Liver (tissue), 9 donors: Measurements from ENCODE around the gene UBE3A. TPM values are rescaled to one million over a fixed set of nuclear protein-coding genes. Genes with fewer than 3 reads are reported as not detected.

Experiments
- DNase-seq: peaks from one replicate; pipeline ENCODE4 v3.0.0-alpha.2; 2017; ENCODE audit warnings: low spot score
- H3K27ac ChIP-seq, 2 donors: one replicate each; pipeline ENCODE4 v1.7.0; 2013; ENCODE audit warnings: inconsistent platforms in 2 of 2, low read length in 2 of 2, control low read depth in 1 of 2, low read depth in 1 of 2, mild to moderate bottlenecking in 1 of 2
- H3K27me3 ChIP-seq, 4 donors: one replicate each; pipeline versions ENCODE4 v1.6.1 to v1.7.0; 2013; ENCODE audit warnings: low read length in 3 of 4, inconsistent platforms in 1 of 4, mild to moderate bottlenecking in 1 of 4, moderate library complexity in 1 of 4; ENCODE audit not compliant: control insufficient read depth in 4 of 4, insufficient read depth in 4 of 4
- H3K36me3 ChIP-seq, 4 donors: one replicate each; pipeline versions ENCODE4 v1.6.1 to v1.7.0; 2013; ENCODE audit warnings: low read length in 3 of 4, mild to moderate bottlenecking in 3 of 4, low read depth in 1 of 4, moderate library complexity in 1 of 4; ENCODE audit not compliant: control insufficient read depth in 4 of 4, insufficient read depth in 3 of 4
- H3K4me1 ChIP-seq, 4 donors: one replicate each; pipeline versions ENCODE4 v1.6.1 to v1.7.0; 2013; ENCODE audit warnings: low read length in 3 of 4, mild to moderate bottlenecking in 3 of 4, moderate library complexity in 1 of 4; ENCODE audit not compliant: control insufficient read depth in 4 of 4, insufficient read depth in 4 of 4
- H3K4me3 ChIP-seq, 3 donors: one replicate each; pipeline versions ENCODE4 v1.6.1 to v1.7.0; 2013; ENCODE audit warnings: low read length in 3 of 3, control low read depth in 1 of 3, low read depth in 1 of 3, mild to moderate bottlenecking in 1 of 3
- H3K9ac ChIP-seq, 2 donors: one replicate each; pipeline ENCODE4 v1.7.0; 2013; ENCODE audit warnings: low read length in 2 of 2, mild to moderate bottlenecking in 2 of 2, moderate library complexity in 2 of 2, control low read depth in 1 of 2, low read depth in 1 of 2
- H3K9me3 ChIP-seq, 4 donors: one replicate each; pipeline versions ENCODE4 v1.6.1 to v1.7.0; 2013; ENCODE audit warnings: low read length in 3 of 4; ENCODE audit not compliant: control insufficient read depth in 4 of 4
- ATF3 ChIP-seq: IDR thresholded peaks from 2 replicates; pipeline ENCODE4 v1.6.1; 2016; ENCODE audit warnings: antibody characterized with exemption
- EGR1 ChIP-seq, 2 donors: IDR thresholded peaks; 2 replicates each; pipeline ENCODE4 v1.6.1; 2016 to 2018; ENCODE audit warnings: antibody characterized with exemption in 2 of 2, low read depth in 2 of 2
- FOXA1 ChIP-seq: IDR thresholded peaks from 2 replicates; pipeline ENCODE4 v1.6.1; 2016; ENCODE audit warnings: antibody characterized with exemption
- FOXA2 ChIP-seq: IDR thresholded peaks from 2 replicates; pipeline ENCODE4 v1.6.1; 2016; ENCODE audit warnings: antibody characterized with exemption
- GABPA ChIP-seq, 2 donors: IDR thresholded peaks in 1 of 2; conservative IDR thresholded peaks in 1 of 2; 2 replicates each; pipeline ENCODE4 v1.6.1; 2016; ENCODE audit warnings: antibody characterized with exemption in 2 of 2, mild to moderate bottlenecking in 1 of 2, moderate library complexity in 1 of 2
- HNF4A ChIP-seq, 2 donors: conservative IDR thresholded peaks; 2 replicates each; pipeline ENCODE4 v1.6.1; 2016; ENCODE audit warnings: antibody characterized with exemption in 2 of 2, mild to moderate bottlenecking in 2 of 2
- HNF4G ChIP-seq: IDR thresholded peaks from 2 replicates; pipeline ENCODE4 v1.6.1; 2016; ENCODE audit warnings: antibody characterized with exemption
- JUND ChIP-seq, 2 donors: IDR thresholded peaks; 2 replicates each; pipeline ENCODE4 v1.6.1; 2016; ENCODE audit warnings: antibody characterized with exemption in 2 of 2
- NR2F2 ChIP-seq: IDR thresholded peaks from 2 replicates; pipeline ENCODE4 v1.6.1; 2016; ENCODE audit warnings: antibody characterized with exemption
- RAD21 ChIP-seq, 2 donors: IDR thresholded peaks; 2 replicates each; pipeline ENCODE4 v1.6.1; 2016; ENCODE audit warnings: antibody characterized with exemption in 2 of 2, mild to moderate bottlenecking in 2 of 2
- REST ChIP-seq: IDR thresholded peaks from 2 replicates; pipeline ENCODE4 v1.6.1; 2016; ENCODE audit warnings: antibody characterized with exemption, mild to moderate bottlenecking
- RXRA ChIP-seq, 2 donors: IDR thresholded peaks; 2 replicates each; pipeline ENCODE4 v1.6.1; 2017 to 2018; ENCODE audit warnings: antibody characterized with exemption in 2 of 2, mild to moderate bottlenecking in 1 of 2
- SP1 ChIP-seq: IDR thresholded peaks from 2 replicates; pipeline ENCODE4 v1.6.1; 2018; ENCODE audit warnings: antibody characterized with exemption, mild to moderate bottlenecking
- TAF1 ChIP-seq: conservative IDR thresholded peaks from 2 replicates; pipeline ENCODE4 v1.6.1; 2016; ENCODE audit warnings: antibody characterized with exemption, mild to moderate bottlenecking
- YY1 ChIP-seq: IDR thresholded peaks from 2 replicates; pipeline ENCODE4 v1.6.1; 2016; ENCODE audit warnings: antibody characterized with exemption, mild to moderate bottlenecking
- WGBS: extraction: QIAGEN DNeasy Blood & Tissue Kit; methylation state at CpG from one replicate; pipeline ENCODE4 v1.1.7; 2013; 5-methylcytosine and 5-hydroxymethylcytosine counted together
- polyA plus RNA-seq, 2 donors: library from polyadenylated mRNA; stranded (reverse) in 1 of 2; unstranded in 1 of 2; fragments of 200-250 nt in 1 of 2; fragments of >200 nt in 1 of 2; fragmentation: Nextera tagmentation in 1 of 2; extraction: Ambion mirVana in 1 of 2; gene quantifications; one replicate each; pipeline versions ENCODE4 v1.2.1 to v1.2.3, GENCODE V29; 2013 to 2015
- total RNA-seq, 2 donors: library from RNA; depleted of rRNA; stranded (reverse); fragments of >200 nt; gene quantifications; one replicate each; pipeline ENCODE4 v1.2.3, GENCODE V29; 2014
- TF ChIP-seq, protein P1 (sequence below): IDR thresholded peaks from 2 replicates; pipeline ENCODE4 v1.6.1; 2016; ENCODE audit warnings: antibody characterized with exemption
- TF ChIP-seq, protein P2 (sequence below): IDR thresholded peaks from 2 replicates; pipeline ENCODE4 v1.6.1; 2016; ENCODE audit warnings: antibody characterized with exemption
- TF ChIP-seq, protein P3 (sequence below): fragments of 150-350 bp; IDR thresholded peaks from 2 replicates; pipeline ENCODE4 v1.5.1; 2017; ENCODE audit warnings: improper control_type of control experiment, low read depth, low read length; ENCODE audit not compliant: missing input control
- donor health status: healthy.
- donor health status: healthy.
- donor health status: healthy.
- donor health status: healthy.
- donor health status: healthy.

Gene UBE3A
- 10 to 100 TPM; 41.3 to 58.4 TPM for total RNA-seq
- 10 to 100 TPM; 12.9 to 35.1 TPM for polyA plus RNA-seq

DNA sequence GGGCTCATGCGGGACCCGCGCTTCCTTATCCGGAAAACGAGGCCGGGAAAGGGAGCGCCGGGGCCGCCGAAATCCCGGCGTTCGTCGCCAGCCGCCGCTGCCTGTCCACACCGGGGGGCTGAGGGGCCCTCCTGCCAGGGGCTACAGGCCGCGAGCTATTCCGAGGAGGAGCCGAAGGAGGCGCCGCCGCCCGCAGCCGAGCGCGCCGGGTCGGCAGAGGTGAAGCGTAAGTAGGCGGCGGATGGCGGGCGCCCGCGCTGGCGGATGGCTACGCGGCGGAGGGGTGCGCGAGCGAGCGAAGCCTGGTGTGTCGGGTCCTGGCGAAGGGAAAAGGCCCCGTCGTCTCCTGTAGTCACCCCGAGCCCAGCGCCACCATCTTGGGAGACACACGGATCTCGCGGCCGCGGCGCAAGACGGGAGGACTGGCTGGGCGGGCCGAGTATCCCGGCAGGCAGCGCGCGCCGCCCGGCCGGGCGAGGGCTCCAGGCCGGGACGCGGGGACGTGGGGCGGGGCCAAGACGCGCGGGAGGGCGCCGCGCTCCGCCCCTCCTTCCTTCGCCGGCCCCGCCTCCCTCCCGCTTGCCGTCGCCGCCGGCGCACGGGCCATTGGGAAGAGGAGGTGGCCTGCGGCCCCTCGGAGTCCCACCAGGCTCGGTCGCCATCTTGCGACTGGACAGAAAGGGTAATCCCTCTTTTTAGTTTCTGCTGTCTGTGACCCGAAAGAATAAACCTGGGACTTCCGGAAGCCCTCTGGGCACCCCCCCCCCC is at the start of gene UBE3A:
UBE3A (minus strand) TSS at position 424 of the 768 bp plus-strand sequence. CDS start 29,917 bp downstream, outside the sequence.
- WGBS: under 1% methylated on average over 97 of the region's 97 CpGs

More for the DNA sequence above, at the start of gene UBE3A:
- DNase-seq: peak; percentile 89
- Histone ChIP-seq H3K4me1 (peaks cover 0 to 39% (median 23%) of the 10 kb centered on the region in 4 donors), H3K27ac (peak within 1 kb of the TSS; percentile 94 to 95), H3K4me3 (peak within 1 kb of the TSS; percentile 75 to 89 (median 83)), H3K9ac (peak within 1 kb of the TSS; percentile 93 to 94), H3K27me3 (no peaks in the 10 kb centered on the region), H3K9me3 (no peaks in the 10 kb centered on the region), H3K36me3 (no peaks in the 10 kb centered on the region)
- peak; percentile 57 for TF ChIP-seq REST
- TF ChIP-seq, protein P1, sequence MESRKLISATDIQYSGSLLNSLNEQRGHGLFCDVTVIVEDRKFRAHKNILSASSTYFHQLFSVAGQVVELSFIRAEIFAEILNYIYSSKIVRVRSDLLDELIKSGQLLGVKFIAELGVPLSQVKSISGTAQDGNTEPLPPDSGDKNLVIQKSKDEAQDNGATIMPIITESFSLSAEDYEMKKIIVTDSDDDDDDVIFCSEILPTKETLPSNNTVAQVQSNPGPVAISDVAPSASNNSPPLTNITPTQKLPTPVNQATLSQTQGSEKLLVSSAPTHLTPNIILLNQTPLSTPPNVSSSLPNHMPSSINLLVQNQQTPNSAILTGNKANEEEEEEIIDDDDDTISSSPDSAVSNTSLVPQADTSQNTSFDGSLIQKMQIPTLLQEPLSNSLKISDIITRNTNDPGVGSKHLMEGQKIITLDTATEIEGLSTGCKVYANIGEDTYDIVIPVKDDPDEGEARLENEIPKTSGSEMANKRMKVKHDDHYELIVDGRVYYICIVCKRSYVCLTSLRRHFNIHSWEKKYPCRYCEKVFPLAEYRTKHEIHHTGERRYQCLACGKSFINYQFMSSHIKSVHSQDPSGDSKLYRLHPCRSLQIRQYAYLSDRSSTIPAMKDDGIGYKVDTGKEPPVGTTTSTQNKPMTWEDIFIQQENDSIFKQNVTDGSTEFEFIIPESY: peak; percentile 32
- no peak for TF ChIP-seq FOXA1
- peak; percentile 21 to 56 for TF ChIP-seq RAD21 (IDR thresholded peaks at IDR 0.05)
- no peak for TF ChIP-seq EGR1 (IDR thresholded peaks at IDR 0.05; ENCODE audit: low read depth in 2 of 2)
- no peak for TF ChIP-seq ATF3
- no peak for TF ChIP-seq JUND (IDR thresholded peaks at IDR 0.05)
- TF ChIP-seq HNF4A (conservative IDR thresholded peaks at IDR 0.05): peak in 1 of 2 donors; percentile 15
- no peak for TF ChIP-seq FOXA2
- no peak for TF ChIP-seq GABPA (IDR thresholded peaks at IDR 0.05 in 1 of 2, conservative IDR thresholded peaks at IDR 0.05 in 1 of 2)
- no peak for TF ChIP-seq SP1
- TF ChIP-seq NR2F2: no peak
- no peak for TF ChIP-seq HNF4G
- no peak for TF ChIP-seq TAF1
- TF ChIP-seq RXRA (IDR thresholded peaks at IDR 0.05): no peak
- TF ChIP-seq, protein P2, sequence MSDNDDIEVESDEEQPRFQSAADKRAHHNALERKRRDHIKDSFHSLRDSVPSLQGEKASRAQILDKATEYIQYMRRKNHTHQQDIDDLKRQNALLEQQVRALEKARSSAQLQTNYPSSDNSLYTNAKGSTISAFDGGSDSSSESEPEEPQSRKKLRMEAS: no peak
- TF ChIP-seq, protein P3, sequence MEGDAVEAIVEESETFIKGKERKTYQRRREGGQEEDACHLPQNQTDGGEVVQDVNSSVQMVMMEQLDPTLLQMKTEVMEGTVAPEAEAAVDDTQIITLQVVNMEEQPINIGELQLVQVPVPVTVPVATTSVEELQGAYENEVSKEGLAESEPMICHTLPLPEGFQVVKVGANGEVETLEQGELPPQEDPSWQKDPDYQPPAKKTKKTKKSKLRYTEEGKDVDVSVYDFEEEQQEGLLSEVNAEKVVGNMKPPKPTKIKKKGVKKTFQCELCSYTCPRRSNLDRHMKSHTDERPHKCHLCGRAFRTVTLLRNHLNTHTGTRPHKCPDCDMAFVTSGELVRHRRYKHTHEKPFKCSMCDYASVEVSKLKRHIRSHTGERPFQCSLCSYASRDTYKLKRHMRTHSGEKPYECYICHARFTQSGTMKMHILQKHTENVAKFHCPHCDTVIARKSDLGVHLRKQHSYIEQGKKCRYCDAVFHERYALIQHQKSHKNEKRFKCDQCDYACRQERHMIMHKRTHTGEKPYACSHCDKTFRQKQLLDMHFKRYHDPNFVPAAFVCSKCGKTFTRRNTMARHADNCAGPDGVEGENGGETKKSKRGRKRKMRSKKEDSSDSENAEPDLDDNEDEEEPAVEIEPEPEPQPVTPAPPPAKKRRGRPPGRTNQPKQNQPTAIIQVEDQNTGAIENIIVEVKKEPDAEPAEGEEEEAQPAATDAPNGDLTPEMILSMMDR: no peak
- TF ChIP-seq YY1: peak; percentile 97
